Umbilical cord (tissue), 2 donors: ENCODE data around the gene ETF1. TPM values are rescaled to one million over a fixed set of nuclear protein-coding genes. Genes with fewer than 3 reads are reported as not detected.

Experiments used
- DNase-seq: peaks from one replicate; pipeline ENCODE4 v3.0.0-alpha.2; 2015; ENCODE audit warnings: low spot score
- total RNA-seq: library from RNA; depleted of rRNA; stranded (reverse); fragments of >200 nt; gene quantifications from one replicate; pipeline ENCODE4 v1.2.3, GENCODE V29; 2014; ENCODE audit warnings: low replicate concordance; ENCODE audit not compliant: insufficient read depth

ETF1 gene
- total RNA-seq, 1 donor from 2014 or later = 64.0 TPM

GRCh38 chr5:138563340-138564118, 20.5 kb upstream of the ETF1 start:
- no peak for DNase-seq

GRCh38 chr5:138560971-138561370, 17.9 kb upstream of the ETF1 start:
- no peak for DNase-seq

GRCh38 chr5:138559937-138560336, 16.9 kb upstream of the ETF1 start:
- no peak for DNase-seq

- DNase-seq = no peak
Observed at GRCh38 chr5:138557677-138558076, 14.6 kb upstream of the ETF1 start.

GRCh38 chr5:138554143-138554542, 11.1 kb upstream of the ETF1 start:
- DNase-seq = no peak

DNA sequence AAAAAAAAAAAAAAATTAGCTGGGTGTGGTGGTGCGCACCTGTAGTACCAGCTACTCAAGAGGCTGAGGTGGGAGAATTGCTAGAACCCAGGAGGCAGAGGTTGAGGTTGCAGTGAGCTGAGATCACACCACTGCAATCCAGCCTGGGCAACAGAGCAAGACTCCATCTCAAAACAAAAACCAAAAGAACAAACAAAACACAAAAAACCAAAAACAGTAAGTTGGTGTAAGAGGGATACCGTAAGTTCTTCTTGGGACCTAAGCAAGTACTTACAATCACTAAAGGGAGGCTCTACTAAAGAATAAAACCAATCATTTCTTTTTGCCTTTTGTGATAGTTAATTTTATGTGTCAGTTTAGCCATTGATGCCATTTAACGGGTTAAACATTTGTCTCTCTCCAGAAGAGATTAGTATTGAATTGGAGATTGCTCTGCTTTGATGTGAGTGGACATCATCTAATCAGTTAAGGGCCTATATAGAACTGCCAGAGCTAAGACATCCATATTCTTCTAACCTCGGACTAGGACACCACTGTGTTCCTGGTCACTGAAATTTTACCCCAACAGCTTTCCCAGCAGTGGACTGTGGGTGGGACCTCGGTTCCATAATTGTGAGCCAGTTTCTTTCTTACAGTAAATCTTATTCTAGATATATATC, 10.5 kb upstream of the ETF1 start:
- no peak for DNase-seq

DNA sequence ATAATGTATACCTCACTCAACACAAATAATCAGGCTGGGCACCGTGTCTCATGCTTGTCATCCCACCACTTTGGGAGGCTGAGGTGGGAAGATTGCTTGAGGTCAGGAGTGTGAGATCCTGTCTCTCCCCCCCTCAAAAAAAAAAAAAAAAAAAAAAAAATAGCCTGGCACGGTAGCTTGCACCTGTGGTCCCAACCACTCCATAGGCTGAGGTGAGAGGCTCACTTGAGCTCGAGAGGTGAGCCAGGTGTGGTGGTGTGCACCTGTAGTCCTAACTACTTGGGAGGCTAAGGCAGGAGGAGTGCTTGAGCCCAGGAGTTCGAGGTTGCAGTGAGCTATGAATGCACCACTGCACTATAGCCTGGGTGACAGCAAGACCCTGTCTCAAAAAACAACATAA, 9.6 kb upstream of the ETF1 start:
- DNase-seq = no peak

DNA sequence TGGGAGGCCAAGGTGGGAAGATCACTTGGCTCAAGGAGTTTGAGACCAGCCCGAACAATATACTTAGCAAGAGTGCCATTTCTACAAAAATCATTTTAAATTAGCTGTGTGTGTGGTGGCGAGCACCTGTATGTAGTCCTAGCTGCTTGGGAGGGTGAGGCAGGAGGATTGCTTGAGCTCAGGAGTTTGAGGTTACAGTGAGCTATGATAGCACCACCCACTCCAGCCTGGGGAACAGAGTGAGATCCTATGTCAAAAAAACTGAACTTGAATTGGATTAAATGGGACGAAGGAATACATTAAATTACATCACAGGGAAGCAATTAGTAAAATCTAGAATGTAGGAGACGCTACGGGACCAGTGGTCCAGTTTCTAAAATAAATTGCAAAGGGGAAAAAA, 6.4 kb upstream of the ETF1 start:
- DNase-seq = no peak

DNA sequence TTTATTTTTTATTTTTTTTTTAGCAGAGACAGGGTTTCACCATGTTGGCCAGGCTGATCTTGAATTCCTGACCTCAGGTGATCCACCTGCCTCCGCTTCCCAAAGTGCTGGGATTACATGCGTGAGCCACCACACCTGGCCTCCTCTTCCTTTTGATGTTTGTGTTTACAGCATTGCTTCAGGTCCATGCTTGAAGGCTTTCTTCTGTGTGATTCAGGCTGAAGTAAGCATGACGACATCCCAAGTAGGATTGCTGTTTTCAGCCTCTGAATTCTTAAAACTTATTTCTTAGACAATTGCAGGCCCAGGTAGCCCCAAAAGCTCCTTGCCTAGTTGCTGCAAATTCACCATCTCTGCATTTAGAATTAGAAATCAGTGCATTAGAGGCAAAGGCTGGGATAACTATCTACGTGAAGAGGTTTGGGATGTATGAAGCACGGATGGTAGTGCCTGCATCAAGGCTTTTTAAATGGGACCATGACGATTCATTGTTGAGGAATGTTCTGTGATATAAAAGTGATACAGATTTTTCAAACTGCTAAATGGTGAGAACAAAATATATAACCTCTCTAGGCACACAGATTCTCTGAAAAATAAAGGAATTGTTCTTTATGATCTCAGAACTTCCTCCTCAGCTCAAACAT, 3.0 kb upstream of the ETF1 start:
- no peak for DNase-seq

DNA sequence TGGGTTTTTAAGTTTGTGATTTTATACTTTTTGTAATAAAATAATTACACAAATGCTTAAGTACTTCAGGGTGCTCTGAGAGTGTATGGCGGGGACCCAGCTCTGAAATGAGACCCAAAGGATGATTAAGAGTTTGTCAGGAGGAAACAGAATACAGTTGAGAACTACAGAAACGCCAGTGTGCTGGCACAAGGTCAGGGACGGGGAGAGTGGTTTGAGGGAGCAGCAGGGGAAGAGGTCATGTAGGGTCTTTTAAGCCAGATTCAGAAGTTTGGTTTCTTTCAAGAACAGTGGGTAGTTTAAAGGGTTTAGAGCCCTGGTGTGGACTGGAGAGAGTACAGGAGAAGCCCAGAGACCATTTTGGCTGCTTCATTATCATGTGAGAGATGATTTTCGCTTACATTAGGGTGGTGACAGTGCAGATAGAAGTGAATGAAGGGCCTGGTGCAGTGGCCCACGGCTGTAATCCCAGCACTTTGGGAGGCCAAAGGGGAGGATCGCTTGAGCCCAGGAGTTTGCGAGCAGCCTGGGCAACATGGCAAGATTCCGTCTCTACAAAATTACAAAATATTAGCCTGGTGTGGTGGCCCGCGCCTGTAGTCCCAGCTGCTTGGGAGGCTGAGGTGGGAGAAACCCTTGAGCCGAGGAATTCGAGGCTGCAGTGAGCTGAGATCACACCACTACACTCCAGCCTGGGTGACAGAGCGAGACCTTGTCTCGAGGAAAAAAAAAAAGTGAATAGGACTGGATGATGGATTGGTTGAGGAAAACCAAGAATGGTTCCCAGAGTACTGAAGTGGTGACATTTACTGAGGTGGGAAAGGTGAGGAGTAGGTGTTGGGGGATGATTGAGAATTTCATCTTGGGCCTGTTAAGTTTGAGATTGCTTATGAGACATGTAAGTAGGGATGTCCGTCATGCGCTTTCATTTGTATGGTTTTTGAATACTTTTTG, 1.4 kb upstream of the ETF1 start:
- DNase-seq = peak; percentile 18

- DNase-seq = no peak
Observed at GRCh38 chr5:138543730-138544104, 681 bp upstream of the ETF1 start.

GRCh38 chr5:138542180-138542955, 668 bp downstream of the ETF1 start:
- DNase-seq = peak; percentile 9

DNA sequence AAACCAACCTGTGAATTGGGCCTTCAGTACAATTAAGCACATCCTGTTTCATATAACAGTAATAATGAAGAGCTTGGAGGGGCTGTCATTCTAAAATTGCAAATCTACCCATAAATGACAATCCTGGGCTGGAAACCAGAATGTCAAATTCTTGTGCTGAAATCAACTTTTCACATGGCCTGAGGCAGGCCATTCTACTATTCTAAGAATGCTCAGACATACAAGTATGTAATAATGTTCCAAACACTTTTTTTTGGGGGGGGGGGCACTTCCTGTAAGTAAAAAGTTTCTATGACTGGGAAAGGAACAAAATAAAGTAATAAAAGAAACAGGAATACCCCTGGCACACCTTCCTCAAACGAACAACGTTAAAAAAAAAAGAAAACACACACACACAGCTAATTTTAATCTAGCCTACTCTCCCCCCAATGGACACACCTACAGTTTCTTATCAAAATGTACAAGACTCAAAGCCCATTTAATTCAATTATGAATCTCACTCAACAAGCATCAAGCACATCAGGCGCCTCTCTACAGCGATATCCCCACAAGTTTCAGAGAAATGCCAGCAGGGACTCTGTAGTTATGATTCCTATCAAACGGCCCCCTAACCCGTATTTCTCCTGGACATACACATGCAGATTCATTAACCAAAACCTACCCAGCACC, 1.4 kb downstream of the ETF1 start:
- no peak for DNase-seq

DNA sequence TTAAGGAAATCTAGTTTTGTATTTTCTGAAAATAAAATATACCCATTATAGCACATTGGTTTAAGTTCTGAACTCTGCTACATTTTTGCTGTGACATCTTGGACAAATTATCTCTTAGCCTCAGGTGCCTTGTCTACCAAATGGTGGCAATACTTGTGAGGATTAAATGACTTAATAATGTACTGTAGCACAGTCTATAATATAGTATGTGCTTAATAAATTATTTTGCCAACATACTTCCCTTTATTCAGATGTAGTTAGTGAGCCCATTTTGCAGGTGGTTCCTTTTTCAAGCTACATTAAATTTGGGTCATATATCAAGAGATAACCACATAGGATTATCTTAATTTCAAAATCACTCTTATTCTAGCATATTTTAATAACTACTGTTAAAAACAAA, 3.2 kb downstream of the ETF1 start:
- no peak for DNase-seq

DNA sequence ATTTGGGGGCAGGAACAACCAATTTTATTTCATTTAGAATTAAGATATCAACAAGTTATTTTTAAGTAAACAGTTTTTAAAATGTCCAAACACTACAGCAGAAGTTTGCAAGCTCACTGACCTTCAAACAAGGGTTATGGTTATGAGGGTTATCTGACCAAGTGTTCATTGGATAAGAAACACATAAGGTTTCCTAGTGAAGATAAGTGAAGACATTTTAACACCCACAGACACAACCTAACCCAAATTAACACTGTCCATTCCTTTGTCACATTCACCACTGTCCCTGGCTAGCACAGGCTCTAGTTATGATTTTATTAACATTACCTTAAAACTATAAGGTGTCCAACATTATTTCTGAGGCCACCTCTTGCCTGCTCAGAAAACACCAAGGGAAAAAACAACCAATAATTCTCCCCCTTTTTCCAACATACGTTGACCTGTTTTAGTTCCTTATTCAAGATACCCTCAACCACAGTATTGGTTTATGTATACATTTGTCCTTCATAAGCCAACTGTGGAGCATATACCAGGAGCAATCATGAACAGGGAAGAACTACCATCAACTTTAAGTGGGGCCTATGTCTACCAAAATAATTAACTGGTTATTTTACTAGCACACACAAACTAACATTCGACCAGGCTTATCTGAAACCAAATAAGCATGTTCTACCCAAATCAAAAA, 4.0 kb downstream of the ETF1 start:
- no peak for DNase-seq

- no peak for DNase-seq
Observed at GRCh38 chr5:138536665-138537315, 6.2 kb downstream of the ETF1 start.

DNA sequence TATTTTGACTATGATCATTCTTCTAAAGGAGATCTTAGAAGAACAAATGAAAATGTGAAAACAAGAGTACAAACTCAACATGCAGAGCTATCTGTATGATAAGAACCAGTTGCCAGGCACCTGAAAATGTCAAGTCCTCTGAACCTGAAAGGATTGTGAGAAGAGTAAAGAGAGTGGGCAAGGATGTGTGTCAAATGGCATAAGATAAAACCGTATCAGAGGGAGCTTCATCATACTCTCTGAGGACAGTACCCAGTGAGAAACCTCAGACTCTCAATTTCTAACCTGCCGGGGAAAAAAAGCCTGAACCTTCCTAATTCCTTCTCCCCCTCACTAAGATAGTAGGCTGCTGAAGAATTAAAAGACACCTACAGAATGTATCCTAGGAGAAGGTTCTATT, 6.8 kb downstream of the ETF1 start:
- DNase-seq = no peak

GRCh38 chr5:138533973-138534941, 8.8 kb downstream of the ETF1 start:
- DNase-seq = no peak
